MM.1S (cell line): ENCODE data around the gene GSAP.
A peak's percentile ranks its signal among the peaks of the same experiment; 100 is the strongest.

Experiments used
- EZH2 ChIP-seq: fragments of 300-600 bp; sonication (generic); optimal IDR thresholded peaks from 2 replicates; pipeline ENCODE3; 2017; ENCODE audit warnings: low read depth, mild to moderate bottlenecking, antibody characterized with exemption, low read length, mixed read lengths
- TF ChIP-seq, protein P1 (sequence below): fragments of 300-600 bp; sonication (generic); IDR thresholded peaks from 2 replicates; pipeline ENCODE4 v1.5.1; 2016; ENCODE audit warnings: antibody characterized with exemption, low read length, mixed read lengths

DNA sequence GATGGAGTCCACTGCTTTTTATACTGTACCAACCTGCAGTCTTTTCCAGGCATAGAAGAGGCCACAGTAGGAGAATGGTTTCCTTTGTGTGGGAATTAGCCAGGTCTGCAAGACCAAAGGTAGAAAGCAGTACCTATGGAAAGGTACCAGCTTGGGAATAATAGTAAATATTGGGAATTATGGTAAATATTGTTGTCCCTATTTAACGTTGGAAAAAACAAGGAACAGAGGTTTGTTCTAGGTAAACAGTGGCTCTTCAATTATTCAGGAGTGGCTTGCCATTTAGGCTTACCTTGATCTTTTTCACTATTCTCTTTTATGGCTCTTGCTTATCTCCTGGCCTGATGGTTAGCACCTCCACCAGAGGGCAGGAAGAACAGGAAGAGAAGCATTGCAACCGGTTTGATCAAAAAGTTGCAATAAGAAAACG is 43.9 kb upstream of the GSAP start:
- TF ChIP-seq, protein P1, sequence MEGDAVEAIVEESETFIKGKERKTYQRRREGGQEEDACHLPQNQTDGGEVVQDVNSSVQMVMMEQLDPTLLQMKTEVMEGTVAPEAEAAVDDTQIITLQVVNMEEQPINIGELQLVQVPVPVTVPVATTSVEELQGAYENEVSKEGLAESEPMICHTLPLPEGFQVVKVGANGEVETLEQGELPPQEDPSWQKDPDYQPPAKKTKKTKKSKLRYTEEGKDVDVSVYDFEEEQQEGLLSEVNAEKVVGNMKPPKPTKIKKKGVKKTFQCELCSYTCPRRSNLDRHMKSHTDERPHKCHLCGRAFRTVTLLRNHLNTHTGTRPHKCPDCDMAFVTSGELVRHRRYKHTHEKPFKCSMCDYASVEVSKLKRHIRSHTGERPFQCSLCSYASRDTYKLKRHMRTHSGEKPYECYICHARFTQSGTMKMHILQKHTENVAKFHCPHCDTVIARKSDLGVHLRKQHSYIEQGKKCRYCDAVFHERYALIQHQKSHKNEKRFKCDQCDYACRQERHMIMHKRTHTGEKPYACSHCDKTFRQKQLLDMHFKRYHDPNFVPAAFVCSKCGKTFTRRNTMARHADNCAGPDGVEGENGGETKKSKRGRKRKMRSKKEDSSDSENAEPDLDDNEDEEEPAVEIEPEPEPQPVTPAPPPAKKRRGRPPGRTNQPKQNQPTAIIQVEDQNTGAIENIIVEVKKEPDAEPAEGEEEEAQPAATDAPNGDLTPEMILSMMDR, result peak; percentile 19; the same call in 1 of the 2 replicates
- no peak for TF ChIP-seq EZH2
